Measurements from ENCODE around the gene BTF3.

BTF3 gene

DNA sequence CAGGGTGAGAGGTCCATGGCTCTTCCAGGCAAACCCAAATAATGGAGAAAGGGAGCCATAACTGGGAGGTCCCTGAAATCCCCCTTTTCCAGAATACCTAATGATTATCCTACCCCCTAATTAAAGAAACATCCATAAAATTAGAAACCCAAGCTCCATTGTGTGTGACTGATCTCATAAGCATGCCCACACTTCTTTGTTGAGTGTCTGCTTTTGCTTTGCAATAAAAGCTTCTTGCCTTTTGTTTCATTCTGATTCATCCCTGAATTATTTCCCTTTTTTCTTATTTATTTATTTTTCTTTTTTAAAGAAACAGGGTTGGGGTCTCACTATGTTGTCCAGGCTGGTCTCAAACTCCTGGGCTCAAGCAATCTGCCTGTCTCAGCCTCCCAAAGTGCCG, 33.1 kb downstream of the BTF3 start:
- no peak for TF ChIP-seq CTCF (IDR thresholded peaks at IDR 0.05)

- TF ChIP-seq CTCF (IDR thresholded peaks at IDR 0.05), result no peak
Observed at GRCh38 chr5:73532195-73532594, 34.0 kb downstream of the BTF3 start.

DNA sequence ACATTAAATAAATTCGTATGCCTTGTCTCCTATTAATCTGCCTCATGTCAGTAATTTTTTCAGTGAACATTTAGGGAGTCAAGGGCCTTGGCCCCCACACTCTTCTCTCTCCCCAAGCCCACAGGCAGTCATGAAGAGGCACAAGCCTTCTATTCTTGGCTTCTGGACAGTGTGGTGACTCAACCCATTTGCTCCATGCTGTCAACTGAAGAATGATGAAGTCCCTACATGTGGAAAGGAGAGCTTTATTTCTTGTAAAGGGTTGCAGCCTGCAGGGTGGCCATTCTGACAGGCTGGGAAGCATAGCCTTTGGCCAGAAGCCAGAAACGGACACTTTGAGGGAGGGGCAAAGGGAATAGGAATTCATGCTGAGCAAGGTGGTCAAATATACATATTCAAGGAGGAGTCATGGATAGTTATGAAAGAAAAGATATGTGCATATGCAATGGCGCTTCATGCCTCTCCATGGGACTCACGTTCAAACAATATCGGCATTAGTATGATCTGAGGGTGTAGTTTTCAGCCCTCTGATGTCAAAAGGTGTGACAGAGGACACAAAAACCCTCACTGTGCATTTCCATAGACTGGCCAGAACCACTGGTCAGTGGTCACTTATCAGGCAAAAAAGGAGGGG, 35.9 kb downstream of the BTF3 start:
- TF ChIP-seq CTCF (IDR thresholded peaks at IDR 0.05), result no peak

DNA sequence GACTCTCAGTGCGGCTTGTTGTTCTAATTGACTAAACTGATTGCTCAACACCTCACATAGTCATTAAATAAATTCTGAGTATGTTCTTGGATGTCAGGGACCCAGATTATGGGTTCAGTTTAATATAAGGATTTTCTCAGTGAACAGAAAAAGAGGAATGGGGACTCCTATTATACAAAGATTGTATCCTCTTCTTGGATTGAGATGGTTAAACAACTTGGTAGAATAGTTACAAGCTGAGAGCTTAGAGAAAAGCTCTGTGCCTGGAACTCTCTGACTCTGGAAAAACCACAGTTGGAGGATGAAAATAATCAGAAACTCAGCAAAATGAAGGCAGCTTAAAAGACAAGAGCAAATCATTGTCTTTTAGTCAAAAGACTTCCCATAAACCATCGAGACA, 36.7 kb downstream of the BTF3 start:
- no peak for TF ChIP-seq CTCF (IDR thresholded peaks at IDR 0.05)

- TF ChIP-seq CTCF (IDR thresholded peaks at IDR 0.05), result no peak
Observed at GRCh38 chr5:73539730-73540129, 41.5 kb downstream of the BTF3 start.

- no peak for TF ChIP-seq CTCF (IDR thresholded peaks at IDR 0.05)
Observed at GRCh38 chr5:73540192-73540591, 42.0 kb downstream of the BTF3 start.

GRCh38 chr5:73542020-73542419, 43.8 kb downstream of the BTF3 start:
- no peak for TF ChIP-seq CTCF (IDR thresholded peaks at IDR 0.05)

Data from LNCAP (cell line).